Epithelial cell of esophagus (primary cell): Measurements from ENCODE around the gene ZNF322.
"Not testable (repeated sequence)": the region's sequence is repeated elsewhere in the genome, so short reads cannot be mapped to it uniquely, and the experiment has no call there.

ENCODE experiments used
- DNase-seq: peaks from one replicate; pipeline ENCODE4 v3.0.0; 2010; ENCODE audit warnings: low read depth
- H3K4me3 ChIP-seq: 2 replicates; pipeline ENCODE4 v1.5.1; 2011; ENCODE audit warnings: mild to moderate bottlenecking, low read length, control low read depth
- CTCF ChIP-seq: IDR thresholded peaks from 2 replicates; pipeline ENCODE4 v1.5.1; 2011; ENCODE audit warnings: low read depth, mild to moderate bottlenecking, low read length, control low read depth, inconsistent platforms; ENCODE audit not compliant: insufficient read depth; ENCODE audit errors: missing control alignments

ZNF322 gene

GRCh38 chr6:26659042-26659999 is at the start of gene ZNF322:
TSS of gene ZNF322 (minus strand) at chr6:26659746. CDS start at chr6:26638553, 21,193 bp downstream.
- no peak for TF ChIP-seq CTCF
- DNase-seq: peak; percentile 94
- H3K4me3 ChIP-seq: peak within 1 kb of the TSS; percentile 73

GRCh38 chr6:26705780-26706179 is 46.2 kb upstream of the ZNF322 start:
- DNase-seq: not testable (repeated sequence)

GRCh38 chr6:26705352-26705751 is 45.8 kb upstream of the ZNF322 start:
- DNase-seq, H3K4me3 ChIP-seq: not testable (repeated sequence)

More at GRCh38 chr6:26705780-26706179, 46.2 kb upstream of the ZNF322 start:
- not testable (repeated sequence) for H3K4me3 ChIP-seq

- H3K4me3 ChIP-seq, DNase-seq: not testable (repeated sequence)
Measured at GRCh38 chr6:26701023-26701747, 41.6 kb upstream of the ZNF322 start.

- DNase-seq: not testable (repeated sequence)
Measured at GRCh38 chr6:26697496-26697895, 38.0 kb upstream of the ZNF322 start.

GRCh38 chr6:26689324-26689947 is 29.9 kb upstream of the ZNF322 start:
- not testable (repeated sequence) for H3K4me3 ChIP-seq, DNase-seq

More at GRCh38 chr6:26697496-26697895, 38.0 kb upstream of the ZNF322 start:
- not testable (repeated sequence) for H3K4me3 ChIP-seq

- H3K4me3 ChIP-seq, DNase-seq: not testable (repeated sequence)
Measured at GRCh38 chr6:26682435-26683042, 23.0 kb upstream of the ZNF322 start.

- not testable (repeated sequence) for DNase-seq, H3K4me3 ChIP-seq
Measured at GRCh38 chr6:26673287-26673686, 13.7 kb upstream of the ZNF322 start.

GRCh38 chr6:26670558-26670957 is 11.0 kb upstream of the ZNF322 start:
- DNase-seq, H3K4me3 ChIP-seq: not testable (repeated sequence)

- not testable (repeated sequence) for H3K4me3 ChIP-seq
Measured at GRCh38 chr6:26670003-26670402, 10.5 kb upstream of the ZNF322 start.

GRCh38 chr6:26660000-26660361 is 435 bp upstream of the ZNF322 start:
- H3K4me3 ChIP-seq: peak overlapping the region; percentile 73
- TF ChIP-seq CTCF: no peak
- DNase-seq: peak; percentile 30

More at GRCh38 chr6:26670003-26670402, 10.5 kb upstream of the ZNF322 start:
- not testable (repeated sequence) for DNase-seq
